GM21526 (cell line): Measurements from ENCODE around the gene SIMC1.
"Not testable (repeated sequence)": the region's sequence is repeated elsewhere in the genome, so short reads cannot be mapped to it uniquely, and the experiment has no call there.

Experiments
- ATAC-seq: cut with Tn5 transposase; IDR thresholded peaks from one replicate; pipeline ENCODE4 v1.9.1; 2021; ENCODE audit warnings: moderate library complexity; ENCODE audit not compliant: unreplicated experiment, low FRiP score

Gene SIMC1

DNA sequence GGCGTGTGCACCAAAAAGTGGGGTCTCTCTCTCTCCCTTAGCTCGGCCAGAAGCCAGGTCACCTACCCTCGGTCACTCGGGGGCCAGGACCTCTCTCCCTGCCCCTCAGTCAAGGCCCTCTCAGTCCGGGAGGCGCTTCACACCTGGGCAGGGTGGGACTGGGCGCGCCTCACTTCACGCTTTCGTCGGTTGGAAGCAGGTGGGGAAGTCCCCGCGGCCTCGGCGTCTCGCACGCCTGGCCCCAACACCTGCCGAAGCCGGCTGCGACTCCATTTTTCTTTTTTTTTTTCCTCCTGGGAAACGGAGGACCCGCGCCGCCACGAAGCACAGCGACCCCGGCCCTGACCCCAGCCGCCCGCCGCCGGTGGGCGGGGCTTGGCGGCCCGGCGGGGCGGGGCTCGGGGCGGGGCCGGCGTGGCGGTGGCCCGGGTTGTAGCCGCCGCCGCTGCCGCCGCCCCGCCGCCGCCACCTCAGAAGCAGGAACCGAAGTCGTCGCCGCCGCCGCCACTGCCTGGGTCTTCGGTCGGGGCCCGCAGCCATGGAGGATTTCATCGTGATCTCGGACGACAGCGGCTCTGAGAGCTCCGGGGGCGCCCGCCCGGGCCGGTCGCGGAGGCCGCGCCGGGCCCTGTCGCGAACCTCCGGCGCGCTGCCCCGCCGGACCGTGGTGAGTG lies at the start of gene SIMC1:
Gene SIMC1 (plus strand): TSS at position 454 of the 674 bp plus-strand sequence. CDS start 85 bp downstream, at position 539.
- peak; percentile 67 for ATAC-seq

GRCh38 chr5:176188506-176189193 lies 49.6 kb upstream of the SIMC1 start:
- no peak for ATAC-seq

DNA sequence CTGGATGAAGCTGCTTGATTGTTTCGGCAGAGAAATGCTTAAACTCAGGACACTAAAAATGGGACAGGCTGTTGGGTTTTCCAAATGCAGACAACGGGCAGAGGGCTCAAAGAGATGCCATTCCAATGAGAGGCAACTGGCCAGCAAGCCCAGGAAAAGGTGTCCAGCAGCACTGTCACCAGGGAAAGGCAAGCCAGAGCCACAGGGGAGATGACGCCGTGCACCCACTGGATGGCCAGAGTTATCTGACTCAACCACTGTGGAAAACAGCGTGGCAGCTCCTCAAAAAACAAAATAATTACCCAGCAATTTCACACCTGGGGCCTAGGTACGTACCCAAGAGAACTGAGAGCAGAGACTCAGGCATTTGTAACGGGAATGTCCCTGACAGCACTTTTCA lies 48.4 kb upstream of the SIMC1 start:
- ATAC-seq: no peak

- no peak for ATAC-seq
Measured at GRCh38 chr5:176190886-176191755, 47.1 kb upstream of the SIMC1 start.

DNA sequence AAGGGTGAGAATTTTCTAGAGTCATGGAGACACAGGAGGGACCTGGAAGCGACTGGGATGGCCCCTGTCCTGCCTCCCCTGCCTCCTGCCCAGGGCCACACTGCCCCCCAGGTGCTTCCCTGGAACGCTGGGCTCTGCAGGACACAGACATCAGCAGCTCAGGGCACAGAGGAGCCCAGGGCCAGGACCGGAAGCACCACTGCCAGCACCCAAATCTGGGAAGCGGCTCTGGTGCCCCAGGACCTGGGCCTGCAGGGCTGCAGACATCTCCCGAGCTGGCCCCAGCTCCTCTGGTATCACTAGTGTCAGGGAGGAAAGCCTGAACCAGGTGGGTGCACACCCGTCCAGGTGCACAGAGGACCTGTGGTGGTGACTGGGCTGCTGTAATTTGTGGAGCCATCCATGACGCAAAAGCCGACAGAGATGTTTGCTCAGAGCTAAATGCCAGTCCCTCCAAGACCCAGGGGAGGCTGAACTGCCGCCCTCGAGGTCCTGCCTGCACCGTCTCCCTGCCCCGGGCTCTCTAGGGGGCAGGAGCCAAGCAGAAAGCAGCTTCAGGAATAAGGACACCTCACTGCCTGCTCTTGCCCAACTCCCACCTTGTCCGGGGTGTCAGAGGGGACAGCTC lies 46.0 kb upstream of the SIMC1 start:
- no peak for ATAC-seq

DNA sequence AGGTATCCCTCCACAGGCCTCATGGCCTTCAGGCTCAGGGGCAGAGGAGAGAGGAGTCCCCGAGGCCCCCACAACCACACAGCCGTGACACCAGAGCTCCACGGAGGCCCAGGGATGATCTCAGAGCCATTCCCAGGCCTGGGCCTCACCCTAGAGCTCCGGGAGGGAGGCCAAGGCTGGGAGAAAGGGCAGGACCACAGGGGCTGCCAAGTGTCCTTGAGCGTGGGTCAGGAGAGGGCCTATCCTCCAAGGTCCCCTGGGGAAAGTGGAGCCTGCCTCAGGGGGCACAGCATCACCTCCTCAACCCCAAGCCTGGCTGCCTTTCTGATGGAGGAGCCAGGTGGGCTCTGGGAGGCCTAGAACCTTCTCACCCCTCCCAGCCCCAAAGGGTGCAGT lies 45.5 kb upstream of the SIMC1 start:
- ATAC-seq: not testable (repeated sequence)

GRCh38 chr5:176193636-176194035 lies 44.6 kb upstream of the SIMC1 start:
- not testable (repeated sequence) for ATAC-seq

DNA sequence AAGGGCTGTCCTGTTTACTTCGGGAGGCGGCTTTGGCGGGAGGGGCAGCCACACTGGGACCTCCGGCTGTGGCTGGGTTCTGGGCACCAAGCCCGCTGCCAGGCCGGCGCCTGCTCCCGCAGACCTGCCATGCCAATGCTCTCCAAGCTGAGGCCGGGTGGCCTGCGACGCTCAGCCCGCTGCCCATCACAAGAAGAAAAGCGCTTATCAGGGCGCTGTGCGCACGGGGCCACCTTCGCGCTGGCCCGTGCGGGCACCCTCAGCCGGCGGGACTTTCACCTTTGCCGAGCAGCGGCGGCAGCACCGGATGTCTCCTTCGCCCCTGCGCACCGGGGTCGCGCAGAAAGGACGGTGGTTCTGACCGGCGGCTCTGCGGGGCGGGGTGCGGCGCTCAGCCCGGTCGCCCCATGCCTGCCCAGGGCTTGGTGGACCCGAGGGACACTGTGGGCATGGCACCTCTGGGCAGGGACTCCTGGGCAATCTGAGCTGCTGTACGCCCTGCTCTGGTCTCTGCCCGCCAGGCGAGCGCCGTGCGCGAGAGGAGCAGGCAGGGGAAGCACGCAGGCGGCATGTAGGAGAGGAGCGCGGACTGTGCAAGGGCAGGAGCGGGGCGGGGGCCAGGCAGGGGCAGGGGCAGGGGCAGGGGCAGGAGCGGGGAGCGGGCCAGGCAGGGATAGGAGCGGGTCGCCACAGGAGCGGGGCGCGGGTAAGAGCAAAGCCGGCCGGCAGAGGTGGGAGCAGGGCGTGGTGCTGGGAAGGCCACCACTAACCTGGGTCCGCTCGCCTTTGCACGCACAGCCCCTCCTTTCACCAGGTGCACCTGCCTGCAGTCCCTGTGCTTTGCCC lies 43.8 kb upstream of the SIMC1 start:
- ATAC-seq: not testable (repeated sequence)

GRCh38 chr5:176195084-176195413 lies 43.2 kb upstream of the SIMC1 start:
- not testable (repeated sequence) for ATAC-seq

GRCh38 chr5:176195487-176196207 lies 42.6 kb upstream of the SIMC1 start:
- ATAC-seq: not testable (repeated sequence)

GRCh38 chr5:176196781-176197180 lies 41.4 kb upstream of the SIMC1 start:
- ATAC-seq: not testable (repeated sequence)

DNA sequence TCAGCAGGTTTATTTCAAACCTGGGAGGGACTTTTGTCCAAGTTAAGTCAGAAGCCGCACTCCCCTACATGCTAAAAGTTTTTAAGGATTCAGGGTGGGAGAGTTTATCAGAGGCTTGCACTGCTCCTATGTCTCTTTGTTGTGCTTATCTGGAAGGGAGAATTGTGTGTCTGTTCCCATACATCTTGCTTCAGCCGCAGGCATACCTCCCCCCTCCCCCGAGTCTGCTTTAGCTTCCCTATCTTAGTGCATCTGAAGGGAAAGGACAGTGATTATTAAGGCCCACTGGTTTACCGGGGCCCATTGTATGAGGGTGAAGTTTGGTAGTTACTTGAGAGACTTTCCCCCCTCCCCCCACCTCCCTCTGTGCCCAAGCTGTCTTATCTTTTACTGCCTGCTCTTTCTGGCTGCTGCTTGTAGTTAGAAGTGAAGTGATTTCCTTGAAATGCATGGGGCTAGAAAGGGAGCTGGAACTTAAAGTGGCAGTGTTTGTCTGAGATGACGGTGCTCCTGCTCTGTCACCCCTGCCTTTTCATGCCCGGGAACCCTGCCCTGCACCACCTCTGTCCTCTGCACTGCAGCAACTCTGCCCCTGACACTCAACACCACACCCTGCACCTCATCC lies 40.9 kb upstream of the SIMC1 start:
- ATAC-seq: not testable (repeated sequence)

GRCh38 chr5:176198299-176198698 lies 39.9 kb upstream of the SIMC1 start:
- not testable (repeated sequence) for ATAC-seq

GRCh38 chr5:176198991-176199733 lies 39.1 kb upstream of the SIMC1 start:
- not testable (repeated sequence) for ATAC-seq

DNA sequence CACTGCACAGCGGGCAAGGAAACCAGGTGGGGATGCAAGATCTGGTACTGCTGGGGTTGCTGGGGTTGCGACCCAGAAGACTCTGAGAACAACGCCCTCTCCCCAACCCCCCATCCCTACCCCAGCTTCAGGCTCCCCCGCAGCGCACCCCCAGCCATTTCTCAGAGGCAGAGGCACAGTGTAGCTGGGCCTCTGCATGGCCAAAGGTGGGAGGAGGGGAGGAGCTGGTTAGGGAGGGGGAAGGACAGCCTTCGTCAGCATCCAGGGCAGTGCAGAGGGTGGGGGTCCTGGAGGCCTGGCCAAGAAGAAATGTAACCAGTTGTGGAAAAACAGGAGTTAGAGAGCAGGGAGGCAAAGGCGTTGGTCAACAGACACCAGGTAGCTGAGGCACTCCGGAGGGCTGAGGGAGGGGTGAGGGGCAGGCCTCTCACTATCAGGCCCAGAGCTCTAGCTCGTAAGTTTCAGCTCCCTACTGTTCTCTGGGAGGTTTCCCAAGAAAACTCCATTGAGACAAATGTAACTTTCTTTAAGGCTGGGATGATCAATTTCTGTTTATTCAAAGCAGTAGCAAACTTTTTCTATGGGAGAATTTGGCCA lies 38.3 kb upstream of the SIMC1 start:
- ATAC-seq: not testable (repeated sequence)

GRCh38 chr5:176201811-176202210 lies 36.4 kb upstream of the SIMC1 start:
- ATAC-seq: no peak

DNA sequence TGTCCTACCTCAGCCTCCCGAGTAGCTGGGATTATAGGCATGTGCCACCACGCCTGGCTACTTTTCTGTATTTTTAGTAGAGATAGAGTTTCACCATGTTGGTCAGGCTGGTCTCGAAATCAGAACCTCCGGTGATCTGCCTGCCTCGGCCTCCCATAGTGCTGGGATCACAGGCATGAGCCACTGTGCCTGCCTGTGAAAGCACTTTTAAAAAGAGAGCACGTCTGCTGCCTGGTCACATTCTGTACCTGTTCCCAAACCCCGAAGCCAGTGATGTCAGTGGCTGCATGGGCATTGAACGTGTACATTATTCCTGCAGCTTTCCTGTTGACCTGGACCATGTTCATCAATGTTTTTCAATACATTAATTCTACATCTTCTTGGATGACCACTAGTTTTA lies 35.1 kb upstream of the SIMC1 start:
- no peak for ATAC-seq

DNA sequence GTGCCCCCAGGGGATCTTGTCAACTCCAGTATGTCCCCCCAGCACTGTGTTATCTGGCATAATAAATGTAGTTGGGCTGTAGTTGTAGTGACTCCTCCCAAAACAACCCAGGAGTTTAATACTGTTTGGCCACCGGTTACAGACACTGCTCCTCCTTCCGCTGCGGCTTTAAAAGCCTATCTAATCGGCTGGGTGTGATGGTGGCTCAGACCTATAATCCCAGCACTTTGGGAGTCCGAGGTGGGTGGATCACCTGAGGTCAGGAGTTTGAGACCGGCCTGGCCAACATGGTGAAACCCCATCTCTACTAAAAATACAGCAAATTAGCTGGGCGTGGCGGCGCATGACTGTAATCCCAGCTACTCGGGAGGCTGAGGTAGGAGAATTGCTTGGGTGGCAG lies 34.7 kb upstream of the SIMC1 start:
- ATAC-seq: not testable (repeated sequence)
